Keratinocyte (primary cell): ENCODE data around the gene SEC14L1. TPM values are rescaled to one million over a fixed set of nuclear protein-coding genes. Genes with fewer than 3 reads are reported as not detected.

Source experiments
- DNase-seq: peaks from one replicate; pipeline ENCODE4 v3.0.0-alpha.2; 2011; ENCODE audit warnings: low read depth, missing footprints, low spot score
- FAIRE-seq: peaks from 2 replicates; lab custom pipeline; 2011; peaks lifted over from hg19 to GRCh38; lab: Jason Lieb, UNC
- H2AFZ ChIP-seq: 2 replicates; pipeline ENCODE4 v1.6.0; 2012; ENCODE audit warnings: low read length, control low read depth, inconsistent platforms; ENCODE audit not compliant: control insufficient read depth
- H3K27ac ChIP-seq: 2 replicates; pipeline ENCODE4 v1.5.1; 2011; ENCODE audit warnings: low read length; ENCODE audit not compliant: control insufficient read depth, insufficient read depth
- H3K27me3 ChIP-seq: 3 replicates; pipeline ENCODE4 v1.6.0; 2011; ENCODE audit warnings: low read length; ENCODE audit not compliant: control insufficient read depth, insufficient read depth; ENCODE audit errors: extremely low read depth
- H3K36me3 ChIP-seq, 2 experiments: 2 replicates in 1 of 2; 3 replicates in 1 of 2; pipeline ENCODE4 v1.5.1; 2011; ENCODE audit warnings: low read length in 2 of 2, mild to moderate bottlenecking in 1 of 2; ENCODE audit not compliant: control insufficient read depth in 2 of 2, insufficient read depth in 2 of 2; ENCODE audit errors: extremely low read depth in 1 of 2
- H3K4me1 ChIP-seq: 3 replicates; pipeline ENCODE4 v1.5.1; 2011; ENCODE audit warnings: low read length; ENCODE audit not compliant: control insufficient read depth, insufficient read depth; ENCODE audit errors: extremely low read depth
- H3K4me2 ChIP-seq: 3 replicates; pipeline ENCODE4 v1.6.0; 2011; ENCODE audit warnings: low read depth, low read length; ENCODE audit not compliant: control insufficient read depth, insufficient read depth; ENCODE audit errors: extremely low read depth
- H3K4me3 ChIP-seq, 3 experiments: fragments of 200-600 bp in 1 of 3; sonication (generic) in 1 of 3; 2 replicates in 2 of 3; 3 replicates in 1 of 3; pipeline ENCODE4 v1.5.1; 2011 to 2016; ENCODE audit warnings: low read length in 3 of 3, mild to moderate bottlenecking in 3 of 3, control low read depth in 2 of 3, inconsistent platforms in 1 of 3, low read depth in 1 of 3, mixed read lengths in 1 of 3, mixed run types in 1 of 3, moderate library complexity in 1 of 3; ENCODE audit not compliant: control insufficient read depth in 2 of 3, insufficient read depth in 2 of 3; ENCODE audit errors: extremely low read depth in 1 of 3
- H3K79me2 ChIP-seq: 2 replicates; pipeline ENCODE4 v1.6.0; 2012; ENCODE audit warnings: low read length; ENCODE audit not compliant: control insufficient read depth, insufficient read depth
- H3K9ac ChIP-seq: 3 replicates; pipeline ENCODE4 v1.6.0; 2011; ENCODE audit warnings: low read length; ENCODE audit not compliant: control insufficient read depth, insufficient read depth; ENCODE audit errors: extremely low read depth
- H3K9me1 ChIP-seq: 3 replicates; pipeline ENCODE4 v1.6.0; 2011; ENCODE audit warnings: low read length; ENCODE audit not compliant: control insufficient read depth, insufficient read depth; ENCODE audit errors: extremely low read depth
- H3K9me3 ChIP-seq: 2 replicates; pipeline ENCODE4 v1.5.1; 2012; ENCODE audit warnings: low read depth, low read length; ENCODE audit not compliant: control insufficient read depth
- H4K20me1 ChIP-seq: 3 replicates; pipeline ENCODE4 v1.6.0; 2011; ENCODE audit warnings: low read length; ENCODE audit not compliant: control insufficient read depth, insufficient read depth; ENCODE audit errors: extremely low read depth
- EZH2 ChIP-seq: IDR thresholded peaks from one replicate; pipeline ENCODE4 v1.6.1; 2012; ENCODE audit warnings: inconsistent platforms, mild to moderate bottlenecking, low read length, moderate library complexity
- dilution Hi-C: fragments of 300-500 bp; cut with MboI; formaldehyde crosslinking; loops from one replicate; pipeline ENCODE4 v1.7.0; 2020; ENCODE audit warnings: low sequenced_read_pairs; ENCODE audit not compliant: extremely low pct_ligation_motif_present
- polyA plus RNA-seq, 5 experiments: library from polyadenylated mRNA; depleted of rRNA in 3 of 5; stranded (reverse) in 3 of 5; stranded (forward) in 1 of 5; unstranded in 1 of 5; fragments of >200 nt; gene quantifications; 1 replicate in 1 of 5; 2 replicates in 3 of 5; 3 replicates in 1 of 5; pipeline versions ENCODE4 v1.2.1 to v1.2.3, GENCODE V29; 2011 to 2012; ENCODE audit warnings: missing spikeins in 2 of 5, low read depth in 1 of 5, low replicate concordance in 1 of 5
- TF ChIP-seq, protein P1 (sequence below), 3 experiments: IDR thresholded peaks in 1 of 3; conservative IDR thresholded peaks in 1 of 3; optimal IDR thresholded peaks in 1 of 3; 2 replicates in 2 of 3; 3 replicates in 1 of 3; pipeline versions ENCODE3 to v1.5.1; 2011; ENCODE audit warnings: low read length in 3 of 3, mild to moderate bottlenecking in 3 of 3, moderate library complexity in 2 of 3, control low read depth in 1 of 3, inconsistent platforms in 1 of 3; ENCODE audit not compliant: insufficient read depth in 2 of 3; ENCODE audit errors: extremely low read depth in 1 of 3

The SEC14L1 gene
- polyA plus RNA-seq, 1 donor (not counting 4 experiments of a cell fraction or from before 2014, with no cell fraction given), result 35.6 TPM

DNA sequence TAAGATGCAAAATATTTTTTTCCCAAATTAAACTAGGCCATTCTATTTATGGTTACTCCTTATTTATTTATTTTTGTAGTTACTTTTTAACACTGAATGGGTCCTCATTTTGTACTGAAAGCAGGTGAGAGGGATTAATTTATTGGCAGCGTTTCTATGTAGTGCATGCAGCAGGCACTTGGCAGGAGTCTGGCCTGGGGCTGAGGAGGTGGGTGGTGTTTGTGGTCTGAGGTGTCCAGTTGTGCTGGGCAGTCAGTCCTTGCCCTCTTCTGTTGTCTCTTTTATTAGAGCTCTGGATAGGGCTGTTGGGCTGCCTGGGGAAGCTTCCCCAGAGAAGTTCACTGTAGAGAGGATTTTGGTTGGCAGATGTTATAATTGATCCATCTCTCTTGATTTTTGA lies 12.7 kb downstream of the SEC14L1 start:
- Histone ChIP-seq H3K9me3 (no peaks in the 10 kb centered on the region), H3K36me3 (peaks cover 12 to 21% of the 10 kb centered on the region in 2 experiments), H3K27ac (no peak overlapping the region), H4K20me1 (peaks cover 3% of the 10 kb centered on the region), H3K9ac (no peak overlapping the region), H2AFZ (no peak overlapping the region), H3K27me3 (no peaks in the 10 kb centered on the region), H3K4me1 (peaks cover 12% of the 10 kb centered on the region), H3K4me2 (peak overlapping the region; percentile 35), H3K9me1 (peaks cover 4% of the 10 kb centered on the region), H3K4me3 (no peak overlapping the region), H3K79me2 (peaks cover 91% of the 10 kb centered on the region)
- FAIRE-seq (no peak), DNase-seq (no peak)
- dilution Hi-C loops, result no loop called here
- TF ChIP-seq, protein P1, sequence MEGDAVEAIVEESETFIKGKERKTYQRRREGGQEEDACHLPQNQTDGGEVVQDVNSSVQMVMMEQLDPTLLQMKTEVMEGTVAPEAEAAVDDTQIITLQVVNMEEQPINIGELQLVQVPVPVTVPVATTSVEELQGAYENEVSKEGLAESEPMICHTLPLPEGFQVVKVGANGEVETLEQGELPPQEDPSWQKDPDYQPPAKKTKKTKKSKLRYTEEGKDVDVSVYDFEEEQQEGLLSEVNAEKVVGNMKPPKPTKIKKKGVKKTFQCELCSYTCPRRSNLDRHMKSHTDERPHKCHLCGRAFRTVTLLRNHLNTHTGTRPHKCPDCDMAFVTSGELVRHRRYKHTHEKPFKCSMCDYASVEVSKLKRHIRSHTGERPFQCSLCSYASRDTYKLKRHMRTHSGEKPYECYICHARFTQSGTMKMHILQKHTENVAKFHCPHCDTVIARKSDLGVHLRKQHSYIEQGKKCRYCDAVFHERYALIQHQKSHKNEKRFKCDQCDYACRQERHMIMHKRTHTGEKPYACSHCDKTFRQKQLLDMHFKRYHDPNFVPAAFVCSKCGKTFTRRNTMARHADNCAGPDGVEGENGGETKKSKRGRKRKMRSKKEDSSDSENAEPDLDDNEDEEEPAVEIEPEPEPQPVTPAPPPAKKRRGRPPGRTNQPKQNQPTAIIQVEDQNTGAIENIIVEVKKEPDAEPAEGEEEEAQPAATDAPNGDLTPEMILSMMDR (optimal IDR thresholded peaks at IDR 0.05 in 1 of 3, IDR thresholded peaks at IDR 0.05 in 1 of 3, conservative IDR thresholded peaks at IDR 0.05 in 1 of 3; ENCODE audit: extremely low read depth in 1 of 3, insufficient read depth in 2 of 3, low read length in 3 of 3), result no peak
- no peak for TF ChIP-seq EZH2

DNA sequence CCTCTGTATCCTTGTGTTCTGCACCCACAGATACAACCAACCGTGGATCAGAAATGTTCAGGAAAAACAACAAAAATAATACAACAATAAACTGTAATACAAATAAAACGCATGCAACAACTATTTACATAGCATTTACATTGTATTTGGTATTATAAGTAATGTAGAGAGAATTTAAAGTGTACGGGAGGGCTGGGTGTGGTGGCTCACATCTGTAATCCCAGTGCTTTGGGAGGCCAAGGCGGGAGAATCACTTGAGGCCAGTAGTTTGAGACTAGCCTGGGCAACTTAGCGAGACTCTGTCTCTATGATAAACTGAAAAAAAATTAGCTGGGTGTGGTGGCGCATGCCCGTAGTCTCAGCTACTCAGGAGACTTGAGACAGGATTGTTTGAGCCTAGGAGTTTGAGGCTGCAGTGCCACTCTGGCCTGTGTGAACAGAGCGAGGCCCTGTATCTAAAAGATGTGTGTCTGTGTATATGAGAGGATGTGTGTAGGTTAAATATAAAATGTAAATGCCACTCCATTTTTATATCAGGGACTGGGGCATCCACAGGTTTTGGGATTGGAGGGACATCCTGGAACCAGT lies 13.3 kb downstream of the SEC14L1 start:
- Histone ChIP-seq H3K9ac (no peak overlapping the region), H3K4me1 (peaks cover 12% of the 10 kb centered on the region), H3K27me3 (no peaks in the 10 kb centered on the region), H2AFZ (no peak overlapping the region), H3K9me1 (peaks cover 2% of the 10 kb centered on the region), H3K79me2 (peaks cover 89% of the 10 kb centered on the region), H3K9me3 (no peaks in the 10 kb centered on the region), H3K27ac (no peak overlapping the region), H3K4me3 (no peak overlapping the region), H3K4me2 (no peak overlapping the region), H4K20me1 (peaks cover 3% of the 10 kb centered on the region), H3K36me3 (peaks cover 8 to 15% of the 10 kb centered on the region in 2 experiments)
- FAIRE-seq (no peak), DNase-seq (no peak)
- TF ChIP-seq EZH2, result no peak
- TF ChIP-seq, protein P1 (optimal IDR thresholded peaks at IDR 0.05 in 1 of 3, IDR thresholded peaks at IDR 0.05 in 1 of 3, conservative IDR thresholded peaks at IDR 0.05 in 1 of 3; ENCODE audit: extremely low read depth in 1 of 3, insufficient read depth in 2 of 3, low read length in 3 of 3), result no peak
- dilution Hi-C loops, result no loop called here
